Hepatocyte (in vitro differentiated cells): ENCODE data around the gene OPCML. TPM values are rescaled to one million over a fixed set of nuclear protein-coding genes. Genes with fewer than 3 reads are reported as not detected.

ENCODE experiments used
- DNase-seq: peaks from one replicate; pipeline ENCODE4 v3.0.0-alpha.2; 2016; ENCODE audit warnings: low spot score
- H2AFZ ChIP-seq: fragments of 200-600 bp; sonication (generic); 2 replicates; pipeline ENCODE4 v1.6.0; 2016; ENCODE audit warnings: antibody characterized with exemption, mild to moderate bottlenecking
- H3K27ac ChIP-seq: fragments of 200-600 bp; sonication (generic); 2 replicates; pipeline ENCODE4 v1.5.1; 2016; ENCODE audit warnings: mild to moderate bottlenecking
- H3K27me3 ChIP-seq: fragments of 200-600 bp; sonication (generic); 2 replicates; pipeline ENCODE4 v1.6.1; 2016
- H3K36me3 ChIP-seq: fragments of 200-600 bp; sonication (generic); replicated peaks from 2 replicates; pipeline ENCODE4 v1.5.1; 2016; ENCODE audit warnings: low read depth; ENCODE audit not compliant: insufficient read depth
- H3K4me1 ChIP-seq: fragments of 200-600 bp; sonication (generic); 2 replicates; pipeline ENCODE4 v1.5.1; 2016; ENCODE audit warnings: mild to moderate bottlenecking, moderate library complexity; ENCODE audit not compliant: insufficient read depth
- H3K4me2 ChIP-seq: fragments of 200-600 bp; sonication (generic); 2 replicates; pipeline ENCODE4 v1.6.0; 2016
- H3K4me3 ChIP-seq: fragments of 200-600 bp; sonication (generic); 2 replicates; pipeline ENCODE4 v1.5.1; 2016; ENCODE audit warnings: mild to moderate bottlenecking
- H3K79me2 ChIP-seq: fragments of 200-600 bp; sonication (generic); 2 replicates; pipeline ENCODE4 v1.6.0; 2017; ENCODE audit warnings: mild to moderate bottlenecking
- H3K9me2 ChIP-seq: fragments of 200-600 bp; sonication (generic); replicated peaks from 2 replicates; pipeline ENCODE4 v1.6.0; 2017; ENCODE audit warnings: mild to moderate bottlenecking; ENCODE audit not compliant: insufficient read depth
- H3K9me3 ChIP-seq: fragments of 200-600 bp; sonication (generic); 2 replicates; pipeline ENCODE4 v1.5.1; 2016; ENCODE audit warnings: low read depth, mild to moderate bottlenecking
- H4K20me1 ChIP-seq: fragments of 200-600 bp; sonication (generic); 2 replicates; pipeline ENCODE4 v1.6.0; 2016; ENCODE audit warnings: mild to moderate bottlenecking; ENCODE audit not compliant: insufficient read depth, poor library complexity, severe bottlenecking
- CTCF ChIP-seq: fragments of 200-600 bp; sonication (generic); IDR thresholded peaks from 2 replicates; pipeline ENCODE4 v1.5.1; 2016; ENCODE audit warnings: antibody characterized with exemption, mild to moderate bottlenecking; ENCODE audit not compliant: poor library complexity
- EZH2 ChIP-seq: fragments of 200-600 bp; sonication (generic); IDR thresholded peaks from 2 replicates; pipeline ENCODE4 v1.6.1; 2016; ENCODE audit warnings: antibody characterized with exemption, mild to moderate bottlenecking, borderline replicate concordance
- EZH2phosphoT487 ChIP-seq: fragments of 200-600 bp; sonication (generic); IDR thresholded peaks from one replicate; pipeline ENCODE4 v1.6.1; 2018; ENCODE audit warnings: antibody characterized with exemption, mild to moderate bottlenecking, low read depth, moderate library complexity; ENCODE audit not compliant: unreplicated experiment, severe bottlenecking
- WGBS: methylation state at CpG from one replicate; pipeline ENCODE4 v1.1.6; 2016; ENCODE audit warnings: low lambda C conversion rate; ENCODE audit errors: missing lambda C conversion rate; 5-methylcytosine and 5-hydroxymethylcytosine counted together
- polyA plus RNA-seq: library from polyadenylated mRNA; unstranded; fragments of >200 nt; fragmentation: Nextera tagmentation; extraction: Ambion mirVana; gene quantifications from 2 replicates; pipeline ENCODE4 v1.2.1, GENCODE V29; 2016
- total RNA-seq: library from RNA; depleted of rRNA; stranded (reverse); fragments of >200 nt; gene quantifications from 2 replicates; pipeline ENCODE4 v1.2.3, GENCODE V29; 2014

The OPCML gene
- total and polyA plus RNA-seq, 2 experiments from 2014 or later: 0.37 to 0.98 TPM

- Histone ChIP-seq H3K9me3 (no peaks in the 10 kb centered on the region), H3K4me3 (no peak overlapping the region), H3K79me2 (no peaks in the 10 kb centered on the region), H3K27ac (no peak overlapping the region), H3K4me1 (no peaks in the 10 kb centered on the region), H2AFZ (no peak overlapping the region), H3K36me3 (no peaks in the 10 kb centered on the region), H3K4me2 (no peak overlapping the region), H3K27me3 (no peaks in the 10 kb centered on the region), H4K20me1 (no peaks in the 10 kb centered on the region), H3K9me2 (no peaks in the 10 kb centered on the region)
- TF ChIP-seq EZH2phosphoT487: no peak
- no peak for TF ChIP-seq CTCF
- no peak for TF ChIP-seq EZH2
- DNase-seq: no peak
- 79% methylated on average over 5 of the region's 5 CpGs for WGBS
These were observed 941.3 kb downstream of the OPCML start for GRCh38 chr11:132590986-132591385.

GRCh38 chr11:132590554-132590953 is 941.7 kb downstream of the OPCML start:
- Histone ChIP-seq H3K4me1 (no peaks in the 10 kb centered on the region), H4K20me1 (no peaks in the 10 kb centered on the region), H3K27ac (no peak overlapping the region), H3K4me3 (no peak overlapping the region), H2AFZ (no peak overlapping the region), H3K9me2 (no peaks in the 10 kb centered on the region), H3K27me3 (no peaks in the 10 kb centered on the region), H3K36me3 (no peaks in the 10 kb centered on the region), H3K9me3 (no peaks in the 10 kb centered on the region), H3K79me2 (no peaks in the 10 kb centered on the region), H3K4me2 (no peak overlapping the region)
- WGBS: 62% methylated on average over 7 of the region's 7 CpGs
- TF ChIP-seq EZH2phosphoT487 (no peak), CTCF (no peak), EZH2 (no peak)
- DNase-seq: no peak

GRCh38 chr11:132589791-132590190 is 942.5 kb downstream of the OPCML start:
- 100% methylated on average over 1 of the region's 1 CpG for WGBS
- Histone ChIP-seq H3K4me3 (no peak overlapping the region), H3K27me3 (no peaks in the 10 kb centered on the region), H3K4me2 (no peak overlapping the region), H3K27ac (no peak overlapping the region), H3K9me2 (no peaks in the 10 kb centered on the region), H3K79me2 (no peaks in the 10 kb centered on the region), H4K20me1 (no peaks in the 10 kb centered on the region), H3K4me1 (no peaks in the 10 kb centered on the region), H2AFZ (no peak overlapping the region), H3K36me3 (no peaks in the 10 kb centered on the region), H3K9me3 (no peaks in the 10 kb centered on the region)
- no peak for DNase-seq
- TF ChIP-seq CTCF: no peak
- no peak for TF ChIP-seq EZH2
- no peak for TF ChIP-seq EZH2phosphoT487

- no peak for DNase-seq
- H3K36me3 ChIP-seq: no peaks in the 10 kb centered on the region
- TF ChIP-seq EZH2phosphoT487 (no peak), EZH2 (no peak), CTCF (no peak)
These were observed 943.9 kb downstream of the OPCML start for GRCh38 chr11:132588366-132588765.

More at GRCh38 chr11:132588366-132588765, 943.9 kb downstream of the OPCML start:
- Histone ChIP-seq H3K79me2 (no peaks in the 10 kb centered on the region), H3K27ac (no peak overlapping the region), H3K9me2 (no peaks in the 10 kb centered on the region), H3K4me2 (no peak overlapping the region), H3K4me1 (no peaks in the 10 kb centered on the region), H3K4me3 (no peak overlapping the region), H3K27me3 (no peaks in the 10 kb centered on the region), H2AFZ (no peak overlapping the region), H4K20me1 (no peaks in the 10 kb centered on the region), H3K9me3 (no peaks in the 10 kb centered on the region)
